Muscle of back (tissue), 11 donors: ENCODE data around the gene FGF14. TPM values are rescaled to one million over a fixed set of nuclear protein-coding genes. Genes with fewer than 3 reads are reported as not detected.

ENCODE experiments used
- DNase-seq, 3 donors: peaks; one replicate each; pipeline versions ENCODE4 v3.0.0 to v3.0.0-alpha.2; 2013
- polyA plus RNA-seq, 10 donors: library from polyadenylated mRNA; unstranded; fragments of 120-200 nt; gene quantifications; one replicate each; pipeline ENCODE4 v1.2.1, GENCODE V29; 2013; ENCODE audit not compliant: insufficient read length in 10 of 10

The FGF14 gene
- polyA plus RNA-seq, 10 donors = 0.17 to 1.6 (median 0.60) TPM

DNA sequence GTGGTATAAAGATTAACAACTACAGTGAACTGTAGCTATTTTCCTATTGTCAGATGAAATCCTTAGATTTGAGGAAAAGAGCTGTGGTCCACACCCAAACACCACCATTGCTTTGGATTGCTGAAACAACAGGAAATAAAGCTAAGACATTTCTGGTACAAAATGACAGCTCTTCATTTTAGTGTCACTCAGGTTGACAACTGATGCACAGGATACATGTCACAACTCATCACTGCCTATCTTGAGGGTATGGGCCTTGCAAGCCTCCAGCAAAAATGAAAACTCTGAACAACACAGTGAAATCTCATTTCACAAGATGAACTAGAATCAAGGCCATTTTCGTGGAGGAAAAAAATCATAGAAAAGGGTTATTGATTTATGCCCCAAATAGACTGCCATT, 609.7 kb downstream of the FGF14 start:
- DNase-seq = no peak

DNA sequence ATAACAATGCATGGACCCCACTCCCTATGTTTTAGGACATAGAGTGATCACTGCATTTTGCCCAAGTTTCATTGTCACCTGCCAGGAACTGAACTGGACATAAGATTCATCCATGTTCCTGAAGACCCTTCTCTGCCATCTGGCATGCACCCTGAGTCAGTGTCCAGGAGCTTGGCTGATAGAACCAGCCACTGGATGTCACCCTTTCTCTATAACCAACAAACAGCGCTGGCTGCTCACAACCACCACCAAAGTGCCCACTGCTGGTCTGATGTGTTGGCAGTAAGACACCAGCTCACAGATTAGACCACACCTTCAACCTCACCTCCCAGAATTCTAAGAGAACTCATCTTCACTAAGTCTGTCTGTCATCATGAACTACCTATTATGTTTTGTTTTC, 616.0 kb downstream of the FGF14 start:
- DNase-seq = no peak

GRCh38 chr13:101784313-101784712, 617.5 kb downstream of the FGF14 start:
- no peak for DNase-seq

GRCh38 chr13:101783554-101783953, 618.3 kb downstream of the FGF14 start:
- DNase-seq = no peak

DNA sequence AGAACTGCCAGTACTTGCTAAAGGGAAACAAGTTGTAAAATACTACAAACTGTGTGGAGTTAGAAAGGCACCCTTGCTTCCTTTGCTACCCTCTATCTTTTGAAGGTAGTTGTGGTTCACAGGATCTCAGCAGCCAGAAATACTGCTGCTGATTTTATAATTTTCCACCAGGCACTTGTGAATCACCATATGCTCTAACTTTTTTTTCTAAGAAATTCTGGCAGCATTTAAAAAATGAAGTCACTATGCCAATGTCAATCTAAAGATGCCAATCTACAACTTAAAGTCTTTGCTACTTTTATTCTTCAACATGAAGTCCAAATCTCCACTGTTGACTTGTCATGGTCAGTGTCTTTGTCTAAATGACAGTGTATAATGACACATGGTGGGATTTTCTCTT, 621.6 kb downstream of the FGF14 start:
- no peak for DNase-seq

DNA sequence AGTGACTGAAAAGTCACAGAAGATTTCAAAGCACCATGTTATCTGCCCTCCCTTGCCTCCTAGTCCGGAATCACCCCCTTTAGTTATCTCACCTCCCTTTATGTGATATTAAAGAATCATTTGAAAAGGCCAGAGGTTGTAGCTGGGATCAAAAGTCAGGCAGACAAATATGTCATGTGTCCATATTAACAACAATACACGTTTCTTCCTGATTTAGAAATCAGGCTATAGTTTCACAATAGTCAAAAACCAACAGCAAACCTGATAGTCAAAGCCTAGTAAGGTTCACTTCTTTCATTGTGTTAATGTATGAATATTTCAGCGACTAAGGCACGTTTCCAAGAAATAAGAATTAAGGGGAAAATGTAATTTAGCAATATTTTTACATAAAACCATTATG, 622.7 kb downstream of the FGF14 start:
- DNase-seq = no peak

DNA sequence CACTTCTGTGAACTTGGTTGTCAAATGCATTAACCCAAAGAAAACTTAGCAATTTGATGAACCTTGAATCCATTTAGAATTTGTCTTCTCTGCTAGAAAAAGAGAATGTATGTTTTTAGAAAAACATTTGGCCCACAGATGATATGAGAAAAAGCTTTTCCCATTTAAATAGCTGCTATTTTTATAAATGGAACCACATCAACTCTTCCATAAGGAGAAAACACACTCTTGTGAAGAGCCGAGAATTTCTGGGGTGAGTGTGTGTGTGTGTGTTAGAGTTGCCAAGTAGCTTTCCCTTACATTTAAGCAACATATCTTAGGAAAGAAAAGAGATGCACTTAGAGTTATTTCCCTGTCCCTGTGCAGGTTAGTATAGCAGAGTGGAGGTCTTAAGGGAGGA, 626.6 kb downstream of the FGF14 start:
- no peak for DNase-seq

GRCh38 chr13:101774393-101774792, 627.5 kb downstream of the FGF14 start:
- DNase-seq = no peak

- DNase-seq = no peak
These were observed 628.8 kb downstream of the FGF14 start for GRCh38 chr13:101773062-101773461.

DNA sequence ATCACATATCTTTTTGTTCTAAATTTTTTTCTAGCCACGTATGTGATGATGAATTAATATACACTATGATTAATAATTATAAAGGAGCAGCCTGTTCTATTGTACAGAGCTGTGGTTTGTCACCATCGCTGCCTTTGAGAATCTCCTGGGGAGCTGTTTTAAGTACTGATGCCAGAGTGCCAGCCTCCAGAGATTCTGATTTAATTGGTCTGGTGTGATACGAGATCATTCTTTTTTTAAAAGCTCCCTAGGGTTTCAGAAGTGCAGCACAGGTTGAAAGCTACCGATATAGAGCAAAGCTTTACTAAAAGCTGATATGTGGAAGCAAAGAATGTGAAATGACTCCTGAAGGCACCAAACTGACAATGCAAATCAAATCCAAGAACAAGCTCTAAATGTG, 634.7 kb downstream of the FGF14 start:
- DNase-seq = no peak

- no peak for DNase-seq
These were observed 638.7 kb downstream of the FGF14 start for GRCh38 chr13:101763191-101763590.

- DNase-seq = peak in 2 of 3 donors; percentile 4 to 20
These were observed 644.3 kb downstream of the FGF14 start for GRCh38 chr13:101757446-101758039.

GRCh38 chr13:101755228-101755887, 646.5 kb downstream of the FGF14 start:
- DNase-seq = no peak

DNA sequence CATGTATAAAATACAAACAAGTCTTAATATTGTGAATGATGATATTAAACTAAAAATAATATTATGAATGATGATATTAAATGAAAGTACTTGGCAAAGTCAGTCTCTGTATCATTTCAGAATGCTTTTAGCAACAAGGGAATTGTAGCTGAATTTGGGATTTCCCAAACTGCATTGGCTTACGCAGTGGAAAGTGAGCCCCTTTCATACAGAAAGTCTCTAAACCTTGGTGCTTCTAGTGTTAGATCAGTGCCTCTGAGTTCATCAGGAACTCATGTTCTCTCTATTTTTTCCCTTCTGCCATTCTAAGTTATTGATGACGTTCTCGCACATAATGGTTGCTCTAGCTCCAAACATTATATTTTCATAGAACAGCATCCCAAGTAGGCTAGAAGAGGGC, 649.4 kb downstream of the FGF14 start:
- no peak for DNase-seq

DNA sequence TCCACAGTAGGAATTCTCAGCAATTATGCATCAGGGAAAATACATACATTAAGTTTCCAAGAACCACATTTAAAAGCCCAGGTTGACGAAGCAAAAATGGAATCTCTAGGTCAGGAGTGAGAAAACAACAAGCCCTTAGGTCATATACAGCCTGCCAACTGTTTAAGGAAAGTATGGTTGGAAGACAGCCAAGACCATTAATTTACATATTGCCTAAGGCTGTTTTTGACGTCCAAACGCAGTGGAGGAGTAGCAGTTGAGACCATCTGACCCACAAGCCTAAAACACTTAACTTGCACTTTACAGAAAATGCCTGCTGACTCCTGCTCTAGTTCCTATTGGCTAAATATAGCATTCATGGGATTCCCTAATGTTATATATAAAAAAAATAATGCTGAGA, 650.4 kb downstream of the FGF14 start:
- DNase-seq = peak; percentile 10 to 45 (median 26)

DNA sequence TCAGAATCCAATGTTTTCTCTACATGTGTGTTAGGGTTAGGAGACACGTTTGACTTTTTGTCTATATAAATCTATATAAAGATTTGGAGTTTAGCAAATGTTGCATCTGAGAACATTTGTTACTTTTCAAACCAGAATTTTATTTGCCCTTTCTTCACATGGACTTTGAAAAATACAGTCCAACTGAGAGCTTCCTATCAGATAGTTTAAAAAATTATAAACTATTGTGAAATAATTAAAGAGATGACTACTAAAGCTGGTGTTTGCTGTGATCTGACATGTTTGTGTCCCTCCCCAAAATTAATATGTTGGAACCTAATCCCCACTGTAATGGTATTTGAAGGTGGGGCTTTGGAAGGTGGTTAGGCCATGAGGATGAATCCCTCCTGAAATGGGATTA, 652.3 kb downstream of the FGF14 start:
- DNase-seq = no peak

DNA sequence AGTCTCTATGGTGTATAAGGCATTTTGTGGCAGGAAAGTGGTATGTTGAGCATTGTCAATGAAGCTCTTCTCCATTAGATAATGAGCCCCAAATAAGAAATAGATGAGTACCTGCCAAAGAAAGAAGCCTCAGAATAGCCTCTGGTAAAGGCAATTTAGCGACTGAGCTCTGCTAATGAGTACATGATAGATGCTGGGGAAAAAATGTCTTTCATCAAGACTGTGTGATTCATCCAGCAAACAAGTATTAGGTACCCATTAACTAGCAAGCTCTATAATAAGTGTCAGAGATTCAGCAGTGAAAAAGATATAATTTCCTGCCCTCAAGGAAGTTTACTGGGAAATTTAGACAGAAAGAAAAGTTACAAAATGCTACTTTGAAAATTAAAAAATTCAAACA, 654.8 kb downstream of the FGF14 start:
- DNase-seq = no peak

DNA sequence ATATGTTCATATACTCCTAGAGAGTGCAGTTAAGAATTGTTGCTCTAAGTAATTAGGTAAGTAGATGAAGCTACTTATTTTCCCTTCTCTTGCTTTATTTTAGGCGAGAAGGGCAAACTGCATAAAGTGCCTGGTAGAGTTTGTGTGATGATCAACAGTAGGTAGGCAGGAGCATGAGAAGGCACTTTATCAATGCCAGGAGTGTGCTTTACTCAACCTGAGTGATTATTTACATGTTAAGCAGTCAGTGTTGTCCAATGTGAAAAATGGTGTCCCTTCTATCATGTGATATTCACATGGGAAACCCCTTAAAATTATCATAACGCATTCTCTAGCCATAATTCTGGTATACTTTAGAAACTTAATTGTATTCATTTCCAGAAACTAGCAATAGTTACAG, 655.3 kb downstream of the FGF14 start:
- DNase-seq = no peak

DNA sequence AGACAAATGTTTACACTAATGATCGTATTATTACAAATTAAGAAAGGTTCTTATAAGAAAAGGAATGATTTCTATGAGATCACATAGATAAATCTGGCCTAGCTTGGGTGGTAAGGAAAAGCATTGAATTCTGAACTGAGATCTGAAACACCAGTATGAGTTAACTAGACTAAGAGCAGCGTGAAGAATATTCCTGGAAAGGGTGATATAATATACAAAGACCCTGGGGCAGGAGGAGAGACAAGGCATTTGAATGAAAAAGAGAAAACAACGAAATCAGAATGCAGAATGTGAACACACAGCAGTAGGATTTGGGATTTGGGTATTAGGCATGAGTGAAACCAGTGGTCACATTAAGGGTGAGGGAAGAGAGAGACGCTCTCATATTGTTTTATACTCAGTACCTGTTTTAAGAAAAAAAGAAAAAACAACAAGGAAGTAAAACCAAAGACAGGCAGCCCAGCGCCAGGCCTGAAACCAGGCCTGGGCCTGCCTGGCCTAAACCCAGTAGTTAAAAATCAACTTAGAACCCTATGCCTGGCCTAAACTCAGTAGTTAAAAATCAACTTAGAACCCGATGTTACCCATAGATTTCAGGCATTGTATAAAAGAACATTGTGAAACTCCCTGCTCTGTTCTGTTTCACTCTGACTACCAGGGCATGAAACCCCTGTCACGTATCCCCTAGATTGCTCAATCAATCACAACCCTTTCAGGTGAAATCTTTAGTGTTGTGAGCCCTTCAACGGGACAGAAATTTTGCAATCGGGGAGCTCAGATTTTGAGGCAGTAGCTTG, 662.3 kb downstream of the FGF14 start:
- no peak for DNase-seq

GRCh38 chr13:101738336-101738735, 663.5 kb downstream of the FGF14 start:
- DNase-seq = no peak

DNA sequence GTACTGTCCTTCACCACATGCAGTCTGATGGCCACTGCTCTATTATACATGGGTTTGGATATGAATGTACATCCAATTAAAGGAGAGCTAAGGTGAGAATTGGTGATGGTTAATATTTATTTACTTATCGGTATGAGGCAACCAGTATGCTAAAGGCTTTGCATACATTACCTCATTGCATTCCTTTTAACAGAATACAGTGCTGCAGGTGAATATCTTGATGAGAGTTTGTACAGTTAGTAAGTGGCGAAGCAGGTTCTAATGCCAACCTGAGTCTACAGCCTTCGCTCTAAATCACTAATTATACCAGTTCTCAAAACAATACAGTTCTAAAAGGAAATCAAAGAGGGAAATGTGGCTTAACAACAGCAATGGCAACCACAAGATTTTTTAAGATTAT, 665.3 kb downstream of the FGF14 start:
- no peak for DNase-seq

DNA sequence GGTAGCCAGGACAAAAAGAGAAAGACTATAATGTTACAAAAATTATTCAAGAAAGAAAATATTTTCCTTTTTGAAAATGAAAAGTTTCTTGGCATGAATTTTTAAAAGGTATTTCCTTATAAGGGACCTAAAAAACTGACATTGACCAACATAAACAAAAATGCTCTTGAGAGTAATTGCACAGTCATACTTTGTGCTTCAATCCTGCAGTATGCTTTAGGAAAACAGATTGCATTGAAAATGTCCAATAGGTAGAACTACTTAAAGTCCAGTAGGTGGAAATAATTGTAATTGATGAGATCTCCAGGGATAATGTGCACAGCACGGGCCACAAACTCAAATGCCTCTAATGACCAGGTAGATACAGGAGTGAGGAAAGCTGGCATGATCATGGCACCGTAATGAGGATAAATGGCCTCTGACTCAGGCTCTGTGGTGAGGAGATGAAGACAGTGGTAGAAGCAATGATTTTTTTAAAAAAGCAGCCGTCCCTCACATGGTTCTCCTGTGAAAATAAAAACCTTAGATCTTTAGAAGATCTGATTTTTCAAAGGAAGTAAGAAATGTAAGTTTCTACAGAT, 671.3 kb downstream of the FGF14 start:
- DNase-seq = no peak

DNA sequence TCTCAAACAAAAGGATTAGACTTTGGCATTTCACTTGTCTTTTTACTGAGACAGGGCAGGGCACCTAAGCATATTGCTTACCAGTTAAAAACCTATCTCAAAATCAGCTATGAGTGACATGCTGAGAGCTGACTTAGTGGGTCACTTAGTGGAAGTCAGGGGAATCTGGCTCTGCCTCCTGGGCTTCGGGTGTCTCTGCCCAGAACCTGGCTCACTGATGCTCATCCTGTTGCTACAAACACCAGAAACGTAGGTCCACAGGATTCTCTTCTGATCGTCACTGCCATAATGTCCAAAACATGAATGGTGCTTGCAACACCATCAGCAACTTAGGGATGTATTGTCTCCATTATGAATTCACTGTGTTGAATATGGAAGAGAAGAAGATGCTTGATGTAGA, 673.2 kb downstream of the FGF14 start:
- no peak for DNase-seq
